Adrenal gland (tissue), 12 donors: ENCODE data around the gene CEMP1. TPM values are rescaled to one million over a fixed set of nuclear protein-coding genes. Genes with fewer than 3 reads are reported as not detected.

Source experiments
- DNase-seq, 7 donors: peaks; one replicate each; pipeline ENCODE4 v3.0.0-alpha.2; 2019 to 2020
- H3K27ac ChIP-seq, 5 donors: fragments of 200-600 bp; sonication (generic) in 4 of 5; 1 replicate in 3 of 5; 2 replicates in 2 of 5; pipeline versions ENCODE4 v1.5.1 to v1.8.0; 2016 to 2020; ENCODE audit warnings: mild to moderate bottlenecking in 1 of 5
- H3K27me3 ChIP-seq: fragments of 200-600 bp; 2 replicates; pipeline ENCODE4 v1.8.0; 2021
- H3K36me3 ChIP-seq, 2 donors: fragments of 200-600 bp; replicated peaks in 1 of 2; 1 replicate in 1 of 2; 2 replicates in 1 of 2; pipeline versions ENCODE4 v1.5.1 to v1.8.0; 2018 to 2022
- H3K4me1 ChIP-seq, 2 donors: fragments of 200-600 bp; replicated peaks in 1 of 2; 1 replicate in 1 of 2; 2 replicates in 1 of 2; pipeline versions ENCODE4 v1.5.1 to v1.8.0; 2018 to 2021
- H3K4me3 ChIP-seq, 4 donors: fragments of 200-600 bp; sonication (generic) in 3 of 4; one replicate each; pipeline ENCODE4 v1.5.1; 2016 to 2018
- H3K9me3 ChIP-seq, 3 donors: fragments of 200-600 bp; sonication (generic) in 1 of 3; replicated peaks in 1 of 3; 1 replicate in 2 of 3; 2 replicates in 1 of 3; pipeline versions ENCODE4 v1.5.1 to v1.8.0; 2016 to 2021
- CTCF ChIP-seq, 6 experiments: fragments of 450-650 bp in 4 of 6; fragments of 200-600 bp in 2 of 6; sonication (generic) in 1 of 6; IDR thresholded peaks; 1 replicate in 5 of 6; 2 replicates in 1 of 6; pipeline versions ENCODE4 v1.5.1 to v1.8.0; 2016 to 2021; ENCODE audit warnings: antibody characterized with exemption in 6 of 6, mild to moderate bottlenecking in 2 of 6, moderate library complexity in 1 of 6
- POLR2A ChIP-seq, 2 donors: fragments of 450-650 bp; IDR thresholded peaks; one replicate each; pipeline ENCODE4 v1.6.1; 2017; ENCODE audit warnings: antibody characterized with exemption in 2 of 2, mild to moderate bottlenecking in 2 of 2, moderate library complexity in 1 of 2
- WGBS, 4 donors: extraction: QIAGEN DNeasy Blood & Tissue Kit in 2 of 4; methylation state at CpG; one replicate each; pipeline versions ENCODE4 v1.1.5 to v1.1.7; 2013 to 2017; 5-methylcytosine and 5-hydroxymethylcytosine counted together
- intact Hi-C, 2 donors: fragments of 100-400 bp; cut with DNase I; formaldehyde crosslinking; loops; one replicate each; pipeline versions ENCODE4 v1.14.1 to v1.15.0; 2022 to 2023
- polyA plus RNA-seq, 3 donors: library from polyadenylated mRNA; stranded (reverse); fragments of 200-250 nt in 2 of 3; fragments of 350-450 nt in 1 of 3; fragmentation: Illumina TruSeq in 1 of 3; extraction: RNeasy Lipid Tissue Mini Kit (QIAGEN cat#74804) in 1 of 3; gene quantifications; one replicate each; pipeline ENCODE4 v1.2.3, GENCODE V29; 2013 to 2014
- total RNA-seq, 9 donors: library from RNA; depleted of rRNA in 4 of 9; stranded (reverse); fragments of >200 nt in 4 of 9; fragments of 120-200 nt in 1 of 9; fragmentation: NEBNext Ultra II Directional in 1 of 9; extraction: Animal tissue kit (Norgen Biotek cat#: 25700) in 1 of 9; gene quantifications; one replicate each; pipeline versions ENCODE4 v1.1.0 to v1.2.4, GENCODE V29; 2013 to 2023
- donor health status: healthy with polysubstance abuse.
- donor health status: Bipolar disorder and iron deficiency.
- donor health status: DM: yes; HTN: yes; CAD: no.
- donor health status: DM: no; HTN: no; CAD: no.
- donor health status: DM: no; HTN: no; CAD: no.
- donor health status: DM: yes; HTN: yes; CAD: no.

Gene CEMP1
- total and polyA plus RNA-seq, 12 donors, result 0.11 to 1.4 (median 1.3) TPM; not detected in 9

GRCh38 chr16:2495041-2495440 lies 36.2 kb downstream of the CEMP1 start:
- H3K9me3 ChIP-seq, result no peaks in the 10 kb centered on the region
- H3K4me3 ChIP-seq, result no peak overlapping the region
- H3K4me1 ChIP-seq, result peaks cover 0 to 15% of the 10 kb centered on the region in 2 donors
- no peak for TF ChIP-seq POLR2A (IDR thresholded peaks at IDR 0.05)
- no peak for TF ChIP-seq CTCF (IDR thresholded peaks at IDR 0.05)
- no peaks in the 10 kb centered on the region for H3K27me3 ChIP-seq
- DNase-seq, result no peak
- H3K36me3 ChIP-seq, result peaks cover 0 to 9% of the 10 kb centered on the region in 2 donors
- intact Hi-C loops, result loop anchor here (5.0 to 10.0 kb wide), 3 partner anchors 48 to 200 kb away; no protein-coding TSS in a partner anchor
- H3K27ac ChIP-seq, result no peak overlapping the region
- 83 to 95% (median 88%) methylated on average over 5 of the region's 5 CpGs for WGBS, 4 donors

GRCh38 chr16:2494616-2495015 lies 36.6 kb downstream of the CEMP1 start:
- no peak for TF ChIP-seq POLR2A (IDR thresholded peaks at IDR 0.05)
- no peak for TF ChIP-seq CTCF (IDR thresholded peaks at IDR 0.05)
- Histone ChIP-seq H3K4me1 (peaks cover 0 to 15% of the 10 kb centered on the region in 2 donors), H3K4me3 (no peak overlapping the region), H3K27ac (no peak overlapping the region), H3K9me3 (no peaks in the 10 kb centered on the region), H3K36me3 (peaks cover 0 to 9% of the 10 kb centered on the region in 2 donors), H3K27me3 (no peaks in the 10 kb centered on the region)
- DNase-seq, result no peak
- 86 to 93% (median 89%) methylated on average over 5 of the region's 5 CpGs for WGBS, 4 donors
- intact Hi-C loops, result loop anchor here (5.0 to 10.0 kb wide), 3 partner anchors 47 to 200 kb away; no protein-coding TSS in a partner anchor

- TF ChIP-seq POLR2A (IDR thresholded peaks at IDR 0.05), result no peak
- TF ChIP-seq CTCF (IDR thresholded peaks at IDR 0.05), result no peak
- Histone ChIP-seq H3K36me3 (peaks cover 0 to 9% of the 10 kb centered on the region in 2 donors), H3K4me1 (peaks cover 0 to 15% of the 10 kb centered on the region in 2 donors), H3K4me3 (no peak overlapping the region), H3K27me3 (no peaks in the 10 kb centered on the region), H3K9me3 (no peaks in the 10 kb centered on the region), H3K27ac (no peak overlapping the region)
- intact Hi-C loops, result loop anchor here (10.0 kb wide), 2 partner anchors 159 to 199 kb away; no protein-coding TSS in a partner anchor
- DNase-seq, result no peak
- WGBS, 4 donors, result 86 to 93% (median 89%) methylated on average over 5 to 6 of the region's 6 CpGs
These were observed 37.6 kb downstream of the CEMP1 start for GRCh38 chr16:2493605-2494004.

GRCh38 chr16:2492292-2492691 lies 38.9 kb downstream of the CEMP1 start:
- intact Hi-C loops, result loop anchor here (10.0 kb wide), 2 partner anchors 157 to 197 kb away; no protein-coding TSS in a partner anchor
- Histone ChIP-seq H3K27ac (no peak overlapping the region), H3K9me3 (no peaks in the 10 kb centered on the region), H3K27me3 (no peaks in the 10 kb centered on the region), H3K4me1 (peaks cover 0 to 4% of the 10 kb centered on the region in 2 donors), H3K36me3 (peaks cover 0 to 9% of the 10 kb centered on the region in 2 donors), H3K4me3 (no peak overlapping the region)
- WGBS, 4 donors, result 82 to 93% (median 90%) methylated on average over 10 to 13 of the region's 13 CpGs
- no peak for TF ChIP-seq POLR2A (IDR thresholded peaks at IDR 0.05)
- TF ChIP-seq CTCF (IDR thresholded peaks at IDR 0.05), result no peak
- no peak for DNase-seq
